ENCODE data around the gene LUC7L3.
"Not testable (repeated sequence)": the region's sequence is repeated elsewhere in the genome, so short reads cannot be mapped to it uniquely, and the experiment has no call there.

The LUC7L3 gene

DNA sequence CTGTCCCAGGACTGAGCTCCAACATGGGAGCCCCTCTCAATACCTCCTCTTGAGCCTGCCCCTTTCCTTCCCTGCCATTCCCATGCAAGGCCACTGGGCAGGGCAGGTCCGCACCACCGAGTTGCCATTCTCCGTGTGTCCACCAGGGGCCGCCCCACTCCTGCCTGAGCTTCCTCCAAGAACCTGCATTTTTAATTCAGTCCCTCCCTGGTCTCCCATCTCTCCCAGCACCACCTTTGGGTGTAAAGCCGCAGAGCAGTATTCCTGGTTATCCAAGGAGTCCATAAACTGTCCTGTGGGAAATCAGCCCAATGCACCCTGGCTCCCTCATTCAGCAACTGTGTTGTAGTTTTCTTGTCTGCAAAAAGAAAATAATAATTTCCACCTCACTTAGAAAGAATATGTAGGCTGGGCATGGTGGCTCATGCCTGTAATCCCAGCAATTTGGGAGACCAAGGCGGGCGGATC lies 63.8 kb downstream of the LUC7L3 start:
- peak; percentile 54 for DNase-seq (ENCODE audit: low read depth, low spot score)

DNA sequence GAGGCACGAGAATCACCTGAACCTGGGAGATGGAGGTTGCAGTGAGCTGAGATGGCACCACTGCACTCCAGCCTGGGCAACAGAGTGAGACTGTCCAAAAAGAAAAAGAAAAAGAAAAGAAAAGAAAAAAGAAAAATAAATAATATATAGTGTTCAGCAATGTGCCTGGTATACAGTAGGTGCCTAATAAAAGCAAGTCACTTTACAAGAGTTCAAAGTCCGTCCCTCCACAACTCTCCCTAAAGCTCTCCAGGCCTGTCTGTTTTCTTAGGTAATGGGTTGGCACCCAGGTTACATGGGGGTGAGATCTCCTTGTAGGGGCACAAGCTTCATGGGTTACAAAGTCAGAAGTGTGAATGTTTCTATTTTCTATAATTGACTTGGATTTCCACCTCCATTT lies 64.5 kb downstream of the LUC7L3 start:
- DNase-seq (ENCODE audit: low read depth, low spot score): no peak

DNA sequence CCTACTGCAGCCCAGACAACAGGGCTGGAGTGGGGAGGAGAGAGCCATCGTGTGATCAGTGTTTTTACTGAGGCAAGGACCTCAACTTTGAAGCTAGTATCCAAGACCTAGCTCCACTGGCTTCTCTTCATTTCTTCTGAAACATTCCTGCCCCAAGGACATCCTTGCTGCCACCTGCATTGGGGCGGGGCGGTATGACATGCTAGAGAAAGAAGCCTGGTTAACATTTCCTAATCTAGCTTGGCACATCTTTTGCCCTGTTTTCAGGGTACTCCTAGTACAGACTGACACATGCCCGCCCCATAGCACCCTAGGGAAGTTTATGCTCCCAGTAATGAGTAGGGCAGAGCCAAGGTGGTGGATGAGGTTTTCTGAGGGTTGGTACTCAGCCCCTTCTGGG lies 65.7 kb downstream of the LUC7L3 start:
- DNase-seq (ENCODE audit: low read depth, low spot score): no peak

DNA sequence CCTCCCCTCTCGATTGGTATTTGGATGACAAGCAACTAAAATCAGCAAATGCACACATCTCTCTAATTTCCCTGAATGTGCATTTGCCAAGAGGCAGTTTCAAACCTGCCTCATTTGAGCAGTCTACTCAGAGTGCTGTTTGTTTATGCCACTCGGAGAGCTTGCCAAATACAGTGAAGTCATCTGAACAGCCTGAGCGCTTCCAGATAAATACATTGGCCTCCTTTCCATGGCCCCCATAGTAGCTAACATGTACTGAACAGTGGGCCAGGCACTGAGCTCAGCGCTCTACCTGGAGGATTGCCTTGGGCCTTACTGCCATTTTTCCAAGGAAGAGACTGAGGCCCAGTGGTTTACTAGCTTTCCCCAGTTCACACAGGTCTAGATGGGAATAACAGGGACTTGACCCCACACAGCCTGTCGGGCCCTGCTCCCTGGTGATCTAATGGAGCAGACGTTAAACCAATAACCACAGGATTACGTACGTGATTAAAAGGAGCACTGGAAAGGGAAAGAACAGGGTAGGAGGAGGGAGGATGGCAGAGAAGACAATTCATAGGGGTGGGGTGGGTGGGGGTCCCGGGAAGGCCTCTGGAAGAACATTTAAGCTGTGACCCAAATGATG lies 66.7 kb downstream of the LUC7L3 start:
- DNase-seq (ENCODE audit: low read depth, low spot score): no peak

DNA sequence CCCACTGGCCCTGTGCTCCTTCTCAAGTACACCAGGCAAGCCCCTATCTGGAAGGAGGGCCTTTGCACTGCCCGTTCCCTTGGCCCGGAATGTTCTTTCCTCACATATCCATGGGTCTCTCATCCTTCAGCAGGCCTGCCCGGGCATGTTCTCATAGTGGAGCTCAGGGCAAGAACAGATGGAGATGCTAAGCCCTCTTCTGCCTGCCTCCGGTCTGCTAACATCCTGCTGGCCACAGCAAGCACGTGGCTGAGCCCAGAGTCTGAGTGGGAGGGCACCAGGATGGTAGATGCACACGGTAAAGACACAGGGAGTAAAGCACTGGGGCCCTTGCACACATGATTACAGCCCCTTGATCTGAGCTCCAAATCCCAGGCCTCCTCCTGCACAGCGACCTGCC lies 67.7 kb downstream of the LUC7L3 start:
- no peak for DNase-seq (ENCODE audit: low read depth, low spot score)

DNA sequence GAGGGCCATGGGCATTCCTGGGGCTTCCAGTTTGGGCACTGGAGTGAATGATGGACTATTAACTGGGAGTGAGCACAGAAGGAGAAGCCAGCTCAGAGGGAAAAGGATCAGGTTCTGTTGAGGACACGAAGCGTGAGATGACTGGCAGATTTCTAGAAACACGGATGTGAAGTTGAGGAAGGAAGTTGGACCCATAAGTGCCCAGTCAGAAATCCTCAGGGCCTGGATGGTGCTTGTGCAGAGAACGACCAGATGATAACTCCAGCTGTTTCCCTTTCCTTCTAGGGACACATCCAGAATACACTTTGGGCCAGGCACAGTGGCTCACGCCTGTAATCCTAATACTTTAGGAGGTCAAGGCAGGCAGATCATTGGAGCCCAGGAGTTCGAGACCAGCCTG lies 71.2 kb downstream of the LUC7L3 start:
- no peak for DNase-seq (ENCODE audit: low read depth, low spot score)

- no peak for DNase-seq (ENCODE audit: low read depth, low spot score)
These were observed 72.7 kb downstream of the LUC7L3 start for GRCh38 chr17:50792132-50792531.

DNA sequence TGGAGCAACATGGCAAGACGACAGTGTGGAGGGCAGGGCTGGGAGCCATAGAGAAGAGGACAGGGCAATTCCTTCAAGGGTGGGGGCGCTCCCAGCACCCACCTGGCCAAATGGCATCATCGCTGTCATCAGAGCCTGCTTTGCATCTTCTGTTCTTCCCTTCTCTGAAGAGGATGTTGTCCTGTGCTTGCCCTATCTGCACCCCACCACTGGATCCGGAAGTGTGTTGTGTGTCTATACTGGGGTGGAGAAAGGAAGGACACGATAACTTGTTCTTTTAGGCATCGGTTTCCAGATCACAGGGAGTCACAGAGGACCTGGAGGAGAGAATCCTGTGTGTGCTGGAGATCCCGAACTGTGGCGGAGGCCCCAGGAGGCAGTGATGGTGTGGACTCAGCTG lies 73.6 kb downstream of the LUC7L3 start:
- no peak for DNase-seq (ENCODE audit: low read depth, low spot score)

DNA sequence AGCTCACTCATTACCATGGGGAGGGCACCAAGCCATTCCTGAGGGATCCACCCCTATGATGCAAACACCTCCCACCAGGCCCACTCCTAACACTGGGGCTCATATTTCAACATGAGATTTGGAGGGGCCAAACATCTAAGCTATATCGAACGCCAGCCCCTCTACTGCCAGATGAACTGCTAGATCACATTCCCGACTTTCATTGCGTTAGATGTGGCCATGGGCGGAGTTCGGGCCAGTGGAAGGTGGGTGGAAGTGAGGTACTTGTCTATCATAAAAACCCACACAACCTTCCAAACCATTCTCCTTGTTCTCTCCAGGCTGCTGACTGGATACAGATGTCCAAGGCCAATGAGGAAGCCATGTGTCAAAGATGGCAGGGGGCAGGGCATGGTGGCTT lies 75.0 kb downstream of the LUC7L3 start:
- DNase-seq (ENCODE audit: low read depth, low spot score): no peak

GRCh38 chr17:50797135-50797810 lies 77.9 kb downstream of the LUC7L3 start:
- DNase-seq (ENCODE audit: low read depth, low spot score): no peak

DNA sequence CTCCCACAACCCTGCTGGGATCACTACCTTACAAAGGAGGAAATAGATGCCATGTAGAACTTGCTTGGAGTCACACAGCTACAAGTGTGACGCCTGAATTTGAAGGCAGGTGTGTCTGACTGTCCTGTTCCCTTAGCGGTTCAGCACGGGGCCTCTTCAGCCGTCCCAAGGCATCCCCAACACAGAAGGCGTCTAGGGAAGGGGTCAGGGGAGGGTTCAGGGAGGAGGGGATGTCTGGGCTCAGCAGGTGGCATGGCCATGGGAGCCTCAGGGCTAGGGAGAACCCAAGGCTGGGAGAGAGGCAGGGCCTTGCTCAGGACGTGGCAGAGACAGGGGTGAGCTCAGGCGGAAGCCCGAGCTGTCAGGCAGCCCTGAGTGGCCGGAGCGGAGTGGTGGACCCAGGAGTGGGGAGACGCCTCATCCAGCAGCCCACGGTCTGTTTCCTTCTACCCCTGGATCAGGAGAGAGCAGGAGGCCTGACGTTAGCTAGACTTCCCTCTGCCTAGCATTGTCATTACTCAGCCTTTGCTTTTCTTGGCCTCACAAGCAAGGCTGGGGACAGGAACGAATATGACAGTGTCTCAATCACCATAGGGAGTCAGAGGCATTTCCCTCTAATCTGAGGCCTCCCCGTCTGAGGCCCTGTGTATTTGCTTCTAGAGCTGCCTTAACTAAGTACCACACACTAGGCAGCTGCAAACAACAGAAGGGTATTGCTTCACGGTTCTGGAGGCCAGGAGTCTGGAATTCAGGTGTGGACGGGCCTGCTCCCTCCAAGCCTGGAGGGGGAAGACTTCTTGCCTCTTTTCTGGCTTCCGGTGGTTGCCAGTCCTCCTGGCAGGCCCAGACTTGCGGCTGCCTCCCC lies 79.3 kb downstream of the LUC7L3 start:
- no peak for DNase-seq (ENCODE audit: low read depth, low spot score)

GRCh38 chr17:50799582-50799981 lies 80.2 kb downstream of the LUC7L3 start:
- DNase-seq (ENCODE audit: low read depth, low spot score): no peak

DNA sequence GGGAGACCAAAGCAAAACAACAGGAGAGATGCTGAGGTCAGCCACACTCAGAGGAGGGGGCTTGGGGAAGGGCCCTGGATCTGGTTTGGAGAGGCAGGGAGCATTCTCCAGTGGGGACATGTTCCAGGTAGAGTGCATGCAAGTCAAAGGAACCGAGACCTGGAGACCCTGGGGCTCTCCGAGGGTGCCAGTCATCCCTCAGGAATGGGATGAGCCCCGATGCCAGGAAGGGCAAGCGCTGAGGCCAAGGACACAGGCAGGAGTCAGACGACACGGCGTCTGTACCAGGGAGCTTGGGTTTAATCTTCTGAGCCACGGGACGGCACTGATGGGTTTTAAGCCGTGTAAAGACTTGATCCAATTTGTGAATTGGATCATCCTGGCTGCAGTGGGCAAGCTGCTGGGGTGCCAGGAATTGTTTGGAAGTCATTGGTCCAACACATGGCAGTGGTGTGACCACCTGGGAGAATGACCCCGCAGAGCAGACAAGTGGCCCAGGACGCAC lies 80.8 kb downstream of the LUC7L3 start:
- no peak for DNase-seq (ENCODE audit: low read depth, low spot score)

GRCh38 chr17:50802609-50803571 lies 83.5 kb downstream of the LUC7L3 start:
- DNase-seq (ENCODE audit: low read depth, low spot score): no peak

DNA sequence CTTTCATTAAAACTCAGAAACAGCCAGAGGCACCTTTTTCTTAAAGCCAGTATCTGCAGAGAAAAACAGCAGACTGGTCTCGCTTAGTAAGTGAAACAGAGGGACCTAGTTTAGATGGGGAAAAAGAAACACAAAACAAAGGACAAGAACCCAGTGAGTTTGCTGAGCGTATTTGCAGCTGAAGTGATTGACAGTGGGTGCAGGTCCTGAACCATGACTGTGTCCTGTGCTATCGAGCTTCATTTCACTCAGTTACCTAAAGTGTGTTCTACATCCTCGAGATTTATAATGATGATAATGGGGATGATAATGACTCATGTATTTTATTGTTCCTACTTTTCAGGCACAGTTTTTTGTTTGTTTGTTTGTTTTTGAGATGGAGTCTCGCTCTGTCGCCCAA lies 84.3 kb downstream of the LUC7L3 start:
- no peak for DNase-seq (ENCODE audit: low read depth, low spot score)

- not testable (repeated sequence) for DNase-seq (ENCODE audit: low read depth, low spot score)
These were observed 85.5 kb downstream of the LUC7L3 start for GRCh38 chr17:50804749-50805475.

DNA sequence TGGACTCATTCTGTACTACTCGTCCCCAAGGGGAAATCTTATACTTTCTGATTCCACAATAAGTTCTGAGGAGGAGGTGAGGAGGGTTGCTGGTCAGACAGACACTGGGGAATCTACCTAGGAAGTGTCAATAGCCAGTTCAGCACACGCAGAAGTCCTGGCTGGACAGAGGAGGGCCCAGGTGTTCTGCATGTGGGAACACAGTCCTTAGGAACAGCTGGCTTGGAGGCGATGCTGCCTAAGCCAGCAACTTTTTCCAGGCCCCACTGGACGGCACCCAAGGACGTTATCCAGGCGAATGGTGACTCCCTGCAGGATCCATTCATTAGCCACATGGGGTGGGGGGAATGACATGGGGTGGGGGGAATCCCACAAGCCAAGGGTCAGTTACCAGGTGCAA lies 86.1 kb downstream of the LUC7L3 start:
- no peak for DNase-seq (ENCODE audit: low read depth, low spot score)
